KBM-7 (cell line): ENCODE measurements around the gene MTM1.

ENCODE experiments used
- DNase-seq: peaks from one replicate; pipeline ENCODE4 v3.0.0-alpha.2; 2015
- in situ Hi-C: fragments of 300-500 bp; cut with MboI; formaldehyde crosslinking; loops from 2 replicates; pipeline ENCODE4 v1.14.3; 2020; ENCODE audit warnings: low sequenced_read_pairs, low pct_unique_long_range_greater_than_20kb, mixed read lengths

The MTM1 gene

GRCh38 chrX:150547375-150548115 is 20.9 kb upstream of the MTM1 start:
- no peak for DNase-seq
- in situ Hi-C loops, result no loop called here

- in situ Hi-C loops, result no loop called here
These were observed 20.2 kb upstream of the MTM1 start for GRCh38 chrX:150548251-150548650.

GRCh38 chrX:150548684-150549083 is 19.7 kb upstream of the MTM1 start:
- DNase-seq, result no peak

More at GRCh38 chrX:150548251-150548650, 20.2 kb upstream of the MTM1 start:
- no peak for DNase-seq

GRCh38 chrX:150551963-150552362 is 16.5 kb upstream of the MTM1 start:
- DNase-seq, result no peak
- in situ Hi-C loops, result no loop called here

More at GRCh38 chrX:150548684-150549083, 19.7 kb upstream of the MTM1 start:
- in situ Hi-C loops, result no loop called here

- no peak for DNase-seq
- in situ Hi-C loops, result no loop called here
These were observed 10.0 kb upstream of the MTM1 start for GRCh38 chrX:150558424-150558823.

GRCh38 chrX:150564838-150565237 is 3.6 kb upstream of the MTM1 start:
- in situ Hi-C loops, result no loop called here
- DNase-seq, result no peak

- DNase-seq, result no peak
- in situ Hi-C loops, result no loop called here
These were observed 2.9 kb upstream of the MTM1 start for GRCh38 chrX:150565551-150565950.

- DNase-seq, result no peak
- in situ Hi-C loops, result no loop called here
These were observed 1.7 kb upstream of the MTM1 start for GRCh38 chrX:150566734-150567182.

- no peak for DNase-seq
- in situ Hi-C loops, result no loop called here
These were observed 639 bp upstream of the MTM1 start for GRCh38 chrX:150567645-150568319.

GRCh38 chrX:150569155-150569477 is 695 bp downstream of the MTM1 start:
- in situ Hi-C loops, result no loop called here
- peak; percentile 76 for DNase-seq

GRCh38 chrX:150570512-150570911 is 2.1 kb downstream of the MTM1 start:
- peak; percentile 51 for DNase-seq
- in situ Hi-C loops, result no loop called here

GRCh38 chrX:150572206-150572605 is 3.8 kb downstream of the MTM1 start:
- in situ Hi-C loops, result no loop called here
- DNase-seq, result no peak

GRCh38 chrX:150573106-150573505 is 4.7 kb downstream of the MTM1 start:
- no peak for DNase-seq
- in situ Hi-C loops, result no loop called here

GRCh38 chrX:150573702-150574101 is 5.3 kb downstream of the MTM1 start:
- no peak for DNase-seq
- in situ Hi-C loops, result no loop called here

GRCh38 chrX:150574559-150575418 is 6.4 kb downstream of the MTM1 start:
- DNase-seq, result no peak
- in situ Hi-C loops, result no loop called here

- DNase-seq, result no peak
These were observed 7.0 kb downstream of the MTM1 start for GRCh38 chrX:150575419-150575814.

GRCh38 chrX:150577174-150577573 is 8.8 kb downstream of the MTM1 start:
- no peak for DNase-seq
- in situ Hi-C loops, result no loop called here

More at GRCh38 chrX:150575419-150575814, 7.0 kb downstream of the MTM1 start:
- in situ Hi-C loops, result no loop called here

- in situ Hi-C loops, result no loop called here
- no peak for DNase-seq
These were observed 12.8 kb downstream of the MTM1 start for GRCh38 chrX:150581093-150581775.

- peak; percentile 35 for DNase-seq
- in situ Hi-C loops, result no loop called here
These were observed 14.0 kb downstream of the MTM1 start for GRCh38 chrX:150582338-150582948.
